OCI-LY3 (cell line): ENCODE results near the gene DNAH5.

Experiments
- H2AFZ ChIP-seq: fragments of 200-600, 300-600 bp; shearing (Covaris generic); 2 replicates; pipeline ENCODE4 v1.6.0; 2014; ENCODE audit warnings: antibody characterized with exemption, low read depth, low read length
- H3K27ac ChIP-seq: fragments of 200-600, 300-600 bp; sonication (generic); 2 replicates; pipeline ENCODE4 v1.5.1; 2014; ENCODE audit warnings: mild to moderate bottlenecking, low read length, moderate library complexity, mixed read lengths
- H3K27me3 ChIP-seq: fragments of 200-600, 300-600 bp; sonication (generic); 2 replicates; pipeline ENCODE4 v1.6.1; 2014; ENCODE audit warnings: low read depth, low read length, mixed read lengths
- H3K36me3 ChIP-seq: fragments of 200-600, 300-600 bp; sonication (generic); replicated peaks from 2 replicates; pipeline ENCODE3; 2014; ENCODE audit warnings: low read depth, low read length, mixed read lengths
- H3K4me1 ChIP-seq: fragments of 300-600, 200-600 bp; sonication (generic); 2 replicates; pipeline ENCODE4 v1.6.1; 2014; ENCODE audit warnings: low read length, mixed read lengths
- H3K4me2 ChIP-seq: fragments of 200-600, 300-600 bp; sonication (generic); 2 replicates; pipeline ENCODE4 v1.6.1; 2014; ENCODE audit warnings: low read length, mixed read lengths
- H3K4me3 ChIP-seq: fragments of 300-600, 200-600 bp; sonication (generic); 2 replicates; pipeline ENCODE4 v1.5.1; 2014; ENCODE audit warnings: antibody characterized with exemption, mild to moderate bottlenecking, low read length, moderate library complexity
- H3K79me2 ChIP-seq: fragments of 300-600, 200-600 bp; shearing (Covaris generic); 2 replicates; pipeline ENCODE4 v1.6.1; 2014; ENCODE audit warnings: mild to moderate bottlenecking, low read length, mixed read lengths
- H3K9ac ChIP-seq: fragments of 300-600, 200-600 bp; shearing (Covaris generic); 2 replicates; pipeline ENCODE4 v1.6.0; 2014; ENCODE audit warnings: mild to moderate bottlenecking, low read length, moderate library complexity
- H3K9me3 ChIP-seq: fragments of 200-600, 300-600 bp; shearing (Covaris generic); 2 replicates; pipeline ENCODE4 v1.6.1; 2014; ENCODE audit warnings: low read length, mixed read lengths; ENCODE audit not compliant: insufficient read depth
- H4K20me1 ChIP-seq: fragments of 200-600, 300-600 bp; sonication (generic); 2 replicates; pipeline ENCODE4 v1.6.1; 2016; ENCODE audit warnings: low read length, mixed read lengths; ENCODE audit not compliant: insufficient read depth
- CTCF ChIP-seq: fragments of 200-600, 300-600 bp; sonication (generic); IDR thresholded peaks from 2 replicates; pipeline ENCODE4 v1.5.1; 2014; ENCODE audit warnings: antibody characterized with exemption, low read length, low read depth
- EZH2phosphoT487 ChIP-seq: fragments of 200-600 bp; shearing (Covaris generic); IDR thresholded peaks from 2 replicates; pipeline ENCODE4 v1.6.1; 2018; ENCODE audit warnings: antibody characterized with exemption, mixed run types, low read depth

The DNAH5 gene

DNA sequence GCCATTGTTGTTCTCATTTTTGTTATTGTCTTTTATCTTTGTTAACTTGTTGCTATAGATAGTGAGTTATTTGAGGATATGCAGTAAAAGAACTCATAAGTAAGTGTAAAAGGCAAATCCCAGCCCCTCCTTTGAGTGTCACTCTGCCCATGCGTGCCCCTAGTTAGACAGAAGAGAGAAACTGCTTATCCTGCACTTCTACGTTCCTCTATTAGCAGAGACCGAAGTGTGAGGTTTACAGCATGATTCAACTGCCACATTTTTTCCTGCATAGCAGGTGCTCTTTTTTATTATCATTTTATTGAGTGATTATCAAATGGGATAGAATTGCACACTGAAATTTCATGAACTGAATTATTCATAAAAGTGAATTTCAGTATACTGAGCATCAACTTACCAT is 12.0 kb upstream of the DNAH5 start:
- no peak overlapping the region for H3K9ac ChIP-seq
- no peaks in the 10 kb centered on the region for H3K27me3 ChIP-seq
- no peaks in the 10 kb centered on the region for H4K20me1 ChIP-seq
- H2AFZ ChIP-seq, result no peak overlapping the region
- no peak overlapping the region for H3K4me3 ChIP-seq
- no peak overlapping the region for H3K27ac ChIP-seq
- H3K9me3 ChIP-seq, result no peaks in the 10 kb centered on the region
- H3K4me2 ChIP-seq, result no peak overlapping the region
- no peaks in the 10 kb centered on the region for H3K36me3 ChIP-seq
- no peaks in the 10 kb centered on the region for H3K4me1 ChIP-seq
- no peaks in the 10 kb centered on the region for H3K79me2 ChIP-seq
- TF ChIP-seq EZH2phosphoT487 (no peak), CTCF (no peak)

GRCh38 chr5:13955896-13956295 is 11.4 kb upstream of the DNAH5 start:
- H3K4me1 ChIP-seq, result no peaks in the 10 kb centered on the region
- H3K27me3 ChIP-seq, result no peaks in the 10 kb centered on the region

DNA sequence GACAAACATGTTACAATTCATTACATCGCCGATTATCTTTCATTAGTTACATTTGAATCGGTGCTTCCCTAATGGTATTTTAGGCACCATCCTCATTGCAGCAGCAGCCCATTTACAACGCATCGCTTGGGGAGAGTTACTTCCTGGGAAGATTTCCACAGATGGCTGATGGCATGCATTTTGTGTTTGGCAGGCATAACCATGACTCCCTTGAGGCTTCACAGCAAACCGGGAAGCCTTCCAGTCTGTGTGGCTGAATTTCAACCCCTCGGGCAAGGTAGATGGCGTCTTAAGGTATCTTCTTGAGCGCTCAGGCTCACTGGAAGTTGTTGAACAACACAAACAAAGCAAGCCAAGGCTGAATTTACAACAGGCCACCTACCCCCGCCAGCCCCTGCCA is 1.6 kb upstream of the DNAH5 start:
- no peak overlapping the region for H3K4me2 ChIP-seq
- no peak overlapping the region for H3K9ac ChIP-seq
- no peak overlapping the region for H3K27ac ChIP-seq
- no peaks in the 10 kb centered on the region for H3K27me3 ChIP-seq
- no peaks in the 10 kb centered on the region for H3K79me2 ChIP-seq
- no peak for TF ChIP-seq CTCF
- no peak for TF ChIP-seq EZH2phosphoT487
- no peaks in the 10 kb centered on the region for H4K20me1 ChIP-seq
- H2AFZ ChIP-seq, result no peak overlapping the region
- H3K36me3 ChIP-seq, result no peaks in the 10 kb centered on the region
- no peaks in the 10 kb centered on the region for H3K4me1 ChIP-seq
- no peak overlapping the region for H3K4me3 ChIP-seq
- no peaks in the 10 kb centered on the region for H3K9me3 ChIP-seq

More at GRCh38 chr5:13955896-13956295, 11.4 kb upstream of the DNAH5 start:
- Histone ChIP-seq H3K9me3 (no peaks in the 10 kb centered on the region), H3K4me2 (no peak overlapping the region), H3K27ac (no peak overlapping the region), H3K36me3 (no peaks in the 10 kb centered on the region), H2AFZ (no peak overlapping the region), H3K79me2 (no peaks in the 10 kb centered on the region), H3K4me3 (no peak overlapping the region), H3K9ac (no peak overlapping the region), H4K20me1 (no peaks in the 10 kb centered on the region)
- TF ChIP-seq CTCF, result no peak
- TF ChIP-seq EZH2phosphoT487, result no peak

GRCh38 chr5:13945271-13945670 is 783 bp upstream of the DNAH5 start:
- Histone ChIP-seq H3K27ac (no peak overlapping the region), H3K27me3 (no peaks in the 10 kb centered on the region), H3K79me2 (no peaks in the 10 kb centered on the region), H2AFZ (no peak overlapping the region), H3K4me1 (no peaks in the 10 kb centered on the region), H3K4me3 (no peak overlapping the region), H3K4me2 (no peak overlapping the region), H3K9me3 (no peaks in the 10 kb centered on the region), H3K36me3 (no peaks in the 10 kb centered on the region), H3K9ac (no peak overlapping the region), H4K20me1 (no peaks in the 10 kb centered on the region)
- no peak for TF ChIP-seq CTCF
